HG03439 (cell line): ENCODE measurements around the gene MAGEH1.
A peak's percentile ranks its signal among the peaks of the same experiment; 100 is the strongest.
"Not testable (repeated sequence)": the region's sequence is repeated elsewhere in the genome, so short reads cannot be mapped to it uniquely, and the experiment has no call there.

ENCODE experiments used
- ATAC-seq: cut with Tn5 transposase; IDR thresholded peaks from one replicate; pipeline ENCODE4 v1.9.1; 2021; ENCODE audit warnings: mild to moderate bottlenecking, moderate library complexity; ENCODE audit not compliant: unreplicated experiment

Gene MAGEH1

DNA sequence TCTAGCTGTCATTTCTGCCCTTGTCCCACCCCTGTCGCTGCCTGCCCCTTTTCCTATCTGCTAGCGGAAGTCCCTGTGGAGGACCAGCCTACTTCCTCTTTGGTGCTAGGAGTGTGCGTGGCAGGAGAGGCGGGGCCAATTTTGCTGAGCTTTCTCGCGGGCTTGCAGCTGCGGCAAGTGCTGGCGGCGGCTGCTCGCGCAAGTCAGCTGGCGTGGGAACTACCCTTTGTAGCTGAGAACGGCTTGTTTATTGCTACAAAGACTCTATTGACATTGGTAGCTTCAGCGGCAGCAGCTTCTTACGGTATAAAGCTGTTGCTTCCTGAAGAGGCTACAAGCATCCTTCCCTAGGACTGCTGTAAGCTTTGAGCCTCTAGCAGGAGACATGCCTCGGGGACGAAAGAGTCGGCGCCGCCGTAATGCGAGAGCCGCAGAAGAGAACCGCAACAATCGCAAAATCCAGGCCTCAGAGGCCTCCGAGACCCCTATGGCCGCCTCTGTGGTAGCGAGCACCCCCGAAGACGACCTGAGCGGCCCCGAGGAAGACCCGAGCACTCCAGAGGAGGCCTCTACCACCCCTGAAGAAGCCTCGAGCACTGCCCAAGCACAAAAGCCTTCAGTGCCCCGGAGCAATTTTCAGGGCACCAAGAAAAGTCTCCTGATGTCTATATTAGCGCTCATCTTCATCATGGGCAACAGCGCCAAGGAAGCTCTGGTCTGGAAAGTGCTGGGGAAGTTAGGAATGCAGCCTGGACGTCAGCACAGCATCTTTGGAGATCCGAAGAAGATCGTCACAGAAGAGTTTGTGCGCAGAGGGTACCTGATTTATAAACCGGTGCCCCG, at the start of gene MAGEH1:
Gene MAGEH1 (plus strand): TSS at position 138 of the 843 bp plus-strand sequence. CDS start 248 bp downstream, at position 386.
- ATAC-seq: peak; percentile 99

GRCh38 chrX:55427079-55427478, 24.8 kb upstream of the MAGEH1 start:
- ATAC-seq: not testable (repeated sequence)

DNA sequence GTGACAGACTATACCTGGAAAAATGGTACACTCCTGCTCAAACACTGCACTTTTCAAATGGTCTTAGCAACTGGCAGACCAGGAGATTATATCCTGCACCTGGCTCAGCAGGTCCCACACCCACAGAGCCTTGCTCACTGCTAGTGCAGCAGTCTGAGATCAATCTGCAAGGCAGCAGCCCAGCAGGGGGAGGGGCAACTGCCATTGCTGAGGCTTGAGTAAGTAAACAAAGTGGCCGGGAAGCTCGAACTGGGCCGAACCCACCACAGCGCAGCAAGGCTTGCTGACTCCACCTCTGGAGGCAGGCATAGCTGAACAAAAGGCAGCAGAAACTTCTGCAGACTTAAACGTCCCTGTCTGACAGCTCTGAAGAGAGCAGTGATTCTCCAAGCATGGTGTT, 8.5 kb upstream of the MAGEH1 start:
- ATAC-seq: not testable (repeated sequence)

DNA sequence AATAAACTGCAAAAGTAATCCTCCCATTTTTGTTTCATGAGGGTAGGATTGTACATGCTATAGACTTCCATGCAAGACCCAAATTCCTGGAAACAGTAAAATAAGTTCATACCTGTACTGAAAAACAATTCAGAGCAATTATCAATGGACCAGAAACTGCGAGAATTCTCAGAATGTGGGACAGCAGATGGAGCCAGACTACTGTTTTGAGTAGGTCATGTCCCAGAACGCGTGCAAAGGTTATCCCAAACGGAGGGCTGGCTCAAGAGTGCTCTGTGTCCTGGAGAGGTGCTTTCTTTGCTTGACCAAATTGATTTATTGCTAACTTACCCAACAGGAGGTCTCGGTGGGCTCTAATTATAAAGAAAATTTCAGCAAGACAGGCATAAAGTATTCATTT, 1.7 kb upstream of the MAGEH1 start:
- no peak for ATAC-seq

DNA sequence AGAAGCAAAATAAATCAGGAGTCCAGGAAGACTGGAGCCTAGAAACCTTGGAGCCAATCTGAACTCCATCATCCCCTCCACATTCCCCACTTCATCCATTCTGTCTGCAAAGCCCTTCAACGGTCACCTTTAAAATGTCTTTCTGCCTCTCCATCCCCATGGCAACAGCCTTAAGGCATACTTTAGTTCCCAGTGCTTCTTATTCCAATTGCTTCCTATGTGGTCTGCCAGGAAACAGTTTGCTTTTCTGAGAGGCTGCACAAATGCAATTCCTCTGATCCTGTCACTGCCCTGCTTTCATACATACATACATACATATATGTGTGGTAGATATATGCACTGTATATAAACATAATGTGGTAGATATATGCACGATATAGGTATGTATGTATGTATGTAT, 786 bp upstream of the MAGEH1 start:
- no peak for ATAC-seq

- ATAC-seq: peak; percentile 36
Measured at GRCh38 chrX:55451626-55451989, 319 bp upstream of the MAGEH1 start.

- no peak for ATAC-seq
Measured at GRCh38 chrX:55452833-55453124, 852 bp downstream of the MAGEH1 start.

DNA sequence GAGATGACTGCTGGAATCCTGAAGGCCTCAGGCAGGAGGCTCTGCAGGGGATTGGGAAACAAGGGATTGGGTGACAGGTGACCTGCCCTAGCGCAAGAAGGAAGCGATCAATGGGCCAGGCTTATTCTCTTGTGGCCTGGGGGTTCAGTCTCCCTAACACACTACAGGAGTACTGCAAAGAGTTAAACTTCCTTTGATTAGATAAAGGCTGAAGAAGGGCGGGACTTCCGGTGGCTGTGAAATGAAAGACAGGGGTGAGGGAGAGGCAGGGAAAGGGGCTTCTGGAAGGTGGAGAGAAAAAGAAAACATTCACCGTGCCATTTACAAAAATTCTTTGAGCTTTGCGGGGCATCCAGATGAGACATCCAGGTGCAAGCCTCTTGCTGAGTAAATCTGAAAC, 3.8 kb downstream of the MAGEH1 start:
- ATAC-seq: not testable (repeated sequence)

GRCh38 chrX:55459426-55459825, 7.5 kb downstream of the MAGEH1 start:
- ATAC-seq: not testable (repeated sequence)

GRCh38 chrX:55459926-55460325, 8.0 kb downstream of the MAGEH1 start:
- not testable (repeated sequence) for ATAC-seq

DNA sequence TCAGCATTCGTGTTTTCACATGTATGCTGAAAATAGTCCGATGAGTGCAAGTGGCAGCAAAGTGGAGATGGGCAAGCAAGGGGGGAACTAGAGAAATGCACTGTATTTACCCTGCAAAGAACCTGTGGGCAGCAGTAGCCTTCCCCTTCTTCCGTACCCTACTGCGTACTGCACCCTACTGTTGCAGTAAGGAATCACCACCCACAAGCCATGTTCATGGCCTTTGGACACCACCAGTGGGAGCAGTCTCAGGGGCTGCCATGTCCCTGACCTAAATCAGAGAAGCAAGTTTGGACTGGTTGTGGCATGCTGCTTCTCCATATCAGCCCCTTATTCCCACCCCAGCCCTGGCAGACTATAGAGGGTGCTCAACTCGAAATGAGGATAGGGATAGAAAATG, 12.1 kb downstream of the MAGEH1 start:
- ATAC-seq: not testable (repeated sequence)

GRCh38 chrX:55465108-55465507, 13.2 kb downstream of the MAGEH1 start:
- not testable (repeated sequence) for ATAC-seq

DNA sequence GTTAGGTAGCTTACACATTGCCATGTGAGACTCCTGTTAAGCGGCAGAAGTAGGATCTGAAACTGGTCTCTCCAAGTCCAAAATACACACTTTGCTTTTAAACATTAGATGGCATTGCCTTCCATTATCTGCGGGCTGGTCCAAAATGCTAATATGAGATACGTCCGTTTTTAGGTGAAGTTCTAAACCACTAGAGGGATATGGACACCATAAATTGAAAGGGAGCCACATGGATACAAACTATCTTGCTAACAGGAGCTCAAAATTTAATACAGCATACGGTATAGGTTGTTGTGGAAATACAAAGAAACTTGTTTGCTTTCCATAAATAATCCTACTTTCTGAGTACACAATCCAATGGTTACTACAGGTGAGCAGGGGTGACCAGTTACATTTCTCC, 13.9 kb downstream of the MAGEH1 start:
- not testable (repeated sequence) for ATAC-seq

- not testable (repeated sequence) for ATAC-seq
Measured at GRCh38 chrX:55479956-55480355, 28.0 kb downstream of the MAGEH1 start.

DNA sequence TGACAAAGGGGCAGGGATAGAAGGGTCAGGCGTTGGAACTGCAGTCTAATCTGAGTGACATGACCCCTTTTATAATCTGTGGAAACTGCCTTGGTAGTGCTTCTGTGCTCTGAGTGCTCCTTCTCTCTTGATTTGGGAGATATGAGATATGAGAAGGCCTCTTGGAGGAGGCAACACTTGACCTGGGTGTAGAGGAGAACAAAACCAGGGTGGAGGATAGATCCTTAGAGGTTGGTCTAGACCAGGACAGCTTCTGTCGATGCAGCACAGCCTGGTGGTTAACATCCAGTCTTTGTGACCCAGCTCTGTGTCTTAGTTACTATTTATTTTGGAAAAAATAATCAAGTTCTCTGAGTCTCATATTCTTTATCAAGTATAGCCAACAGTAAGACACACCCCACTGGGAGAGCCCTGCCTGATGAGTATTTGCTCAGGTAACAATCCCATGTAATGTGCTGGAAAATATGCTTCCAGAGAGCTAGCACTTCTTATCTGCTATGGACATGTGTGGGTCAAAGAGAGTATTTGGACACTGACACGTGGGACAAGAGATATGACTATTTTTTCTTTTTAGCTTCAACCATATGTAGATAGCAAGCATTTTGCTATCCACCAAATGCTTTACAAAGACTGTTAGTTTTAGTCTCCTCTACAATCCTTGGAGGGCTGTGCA, 28.6 kb downstream of the MAGEH1 start:
- ATAC-seq: no peak

DNA sequence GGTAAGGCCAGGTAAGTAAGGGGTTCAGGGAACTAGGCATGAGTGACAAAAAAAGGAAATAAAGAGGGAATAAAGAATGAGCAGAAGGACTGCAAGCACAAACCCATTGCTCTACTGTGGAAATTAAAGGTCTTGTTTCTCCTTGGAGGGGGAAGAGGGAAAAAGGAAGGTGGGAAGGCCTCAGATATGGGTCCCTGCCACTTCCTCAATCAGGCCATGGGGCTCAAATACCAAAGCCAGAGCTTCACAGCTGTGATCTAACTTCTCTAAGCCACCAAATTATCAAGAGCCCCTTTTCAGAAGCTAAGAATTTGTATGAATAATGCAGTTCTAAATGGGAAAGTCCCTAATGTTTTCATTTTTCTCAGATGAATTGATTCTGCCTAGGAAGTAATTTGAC, 33.0 kb downstream of the MAGEH1 start:
- ATAC-seq: no peak

DNA sequence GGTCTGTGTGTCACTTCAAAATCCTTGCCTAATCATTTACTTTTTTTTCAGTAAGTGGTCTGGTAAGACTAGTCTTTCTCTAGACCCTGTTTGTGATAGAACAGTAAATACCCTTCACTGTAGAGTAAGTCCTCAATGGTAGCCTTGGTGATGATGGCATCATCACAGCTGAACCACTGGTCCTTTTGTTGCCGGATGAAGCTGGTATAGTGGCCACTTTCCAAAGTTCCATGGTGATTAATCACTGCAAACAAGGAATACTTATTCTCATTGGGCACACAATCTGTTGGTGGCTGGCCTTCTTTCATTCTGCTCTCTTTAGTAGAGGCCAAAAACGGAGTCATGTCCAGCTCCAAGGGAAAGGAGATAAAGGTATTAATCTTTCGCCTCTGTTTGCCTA, 34.8 kb downstream of the MAGEH1 start:
- no peak for ATAC-seq

GRCh38 chrX:55487143-55487542, 35.2 kb downstream of the MAGEH1 start:
- ATAC-seq: no peak

- ATAC-seq: peak; percentile 4
Measured at GRCh38 chrX:55488006-55488592, 36.2 kb downstream of the MAGEH1 start.

DNA sequence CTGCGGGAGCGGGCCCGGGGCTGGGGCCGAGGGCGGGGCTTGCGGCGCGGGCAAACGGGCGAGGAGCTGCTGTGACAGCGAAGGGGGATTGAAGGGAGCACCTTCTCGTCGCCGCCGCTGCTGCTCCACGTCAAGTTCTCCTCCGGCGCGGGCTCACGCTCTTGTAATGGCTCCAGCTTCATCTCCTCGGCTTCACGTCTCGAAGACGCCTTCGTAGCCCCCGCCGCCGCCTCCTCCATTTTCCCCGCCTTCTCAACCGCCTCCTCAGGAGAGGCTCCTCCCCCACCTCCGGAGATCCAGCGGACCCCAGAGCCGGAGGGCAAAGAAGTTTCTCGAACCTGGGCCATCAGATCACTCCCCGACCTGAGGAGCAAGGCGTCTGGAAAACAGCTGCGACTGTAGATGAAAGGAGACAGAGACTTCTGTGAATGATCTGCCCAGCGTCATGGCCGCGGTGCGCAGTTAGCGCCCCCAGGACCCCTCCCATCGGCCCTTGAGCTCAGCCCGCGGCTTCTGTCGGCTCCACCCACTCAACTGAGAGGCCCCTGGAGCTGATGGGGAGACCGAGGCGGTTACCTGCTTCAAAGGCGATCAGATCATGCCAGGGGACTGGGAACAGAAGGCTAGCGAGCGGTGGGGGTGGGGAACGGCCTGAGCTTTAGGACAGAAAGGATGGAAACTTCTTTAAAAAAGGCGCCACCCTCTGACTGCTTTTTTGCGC, 36.8 kb downstream of the MAGEH1 start:
- ATAC-seq: peak; percentile 67

- peak; percentile 62 for ATAC-seq
Measured at GRCh38 chrX:55489314-55490009, 37.5 kb downstream of the MAGEH1 start, which contains the start of gene USP51. TSS of gene USP51 (minus strand) at chrX:55489848. CDS start at chrX:55488939, 909 bp downstream.
